ENCODE data around the gene FGFRL1. TPM values are rescaled to one million over a fixed set of nuclear protein-coding genes. Genes with fewer than 3 reads are reported as not detected.

The FGFRL1 gene
- total and polyA plus RNA-seq, 3 donors from 2014 or later = 13.7 to 25.6 (median 14.4) TPM

- 75 to 92% methylated on average over 4 to 23 of the region's 23 CpGs for WGBS, 2 donors
- intact Hi-C loops (cut with DNase I; ENCODE audit: low total_unique reads) = no loop called here
- no peaks in the 10 kb centered on the region for H3K36me3 ChIP-seq (ENCODE audit: low read depth, missing control alignments)
Observed at GRCh38 chr4:964346-965025, 46.9 kb upstream of the FGFRL1 start.

GRCh38 chr4:965048-965765, 46.2 kb upstream of the FGFRL1 start:
- intact Hi-C loops (cut with DNase I; ENCODE audit: low total_unique reads) = no loop called here
- H3K27ac ChIP-seq = no peak overlapping the region
- H3K27me3 ChIP-seq = no peaks in the 10 kb centered on the region
- DNase-seq = no peak
- H3K4me1 ChIP-seq = no peaks in the 10 kb centered on the region
- 94 to 95% methylated on average over 13 to 22 of the region's 26 CpGs for WGBS, 2 donors
- TF ChIP-seq POLR2A (IDR thresholded peaks at IDR 0.05) = no peak
- TF ChIP-seq CTCF (IDR thresholded peaks at IDR 0.05) = no peak
- H3K9me3 ChIP-seq = no peaks in the 10 kb centered on the region
- no peaks in the 10 kb centered on the region for H3K36me3 ChIP-seq (ENCODE audit: low read depth, missing control alignments)
- H3K4me3 ChIP-seq = no peak overlapping the region

More at GRCh38 chr4:964346-965025, 46.9 kb upstream of the FGFRL1 start:
- no peak overlapping the region for H3K27ac ChIP-seq
- TF ChIP-seq POLR2A (IDR thresholded peaks at IDR 0.05) = no peak
- H3K4me1 ChIP-seq = no peaks in the 10 kb centered on the region
- no peaks in the 10 kb centered on the region for H3K27me3 ChIP-seq
- DNase-seq = no peak
- H3K4me3 ChIP-seq = no peak overlapping the region
- H3K9me3 ChIP-seq = no peaks in the 10 kb centered on the region

- H3K27ac ChIP-seq = no peak overlapping the region
- no peaks in the 10 kb centered on the region for H3K27me3 ChIP-seq
- no peak overlapping the region for H3K4me3 ChIP-seq
- no peak for TF ChIP-seq POLR2A (IDR thresholded peaks at IDR 0.05)
- no peak for TF ChIP-seq CTCF (IDR thresholded peaks at IDR 0.05)
- WGBS, 2 donors = 77 to 92% methylated on average over 4 to 21 of the region's 21 CpGs
- no peak for DNase-seq
- no peaks in the 10 kb centered on the region for H3K36me3 ChIP-seq (ENCODE audit: low read depth, missing control alignments)
- H3K9me3 ChIP-seq = no peaks in the 10 kb centered on the region
- intact Hi-C loops (cut with DNase I; ENCODE audit: low total_unique reads) = no loop called here
- no peaks in the 10 kb centered on the region for H3K4me1 ChIP-seq
Observed at GRCh38 chr4:965766-966134, 45.7 kb upstream of the FGFRL1 start.

GRCh38 chr4:966266-967112, 44.9 kb upstream of the FGFRL1 start:
- no peak for TF ChIP-seq POLR2A (IDR thresholded peaks at IDR 0.05)
- TF ChIP-seq CTCF (IDR thresholded peaks at IDR 0.05) = no peak
- no peaks in the 10 kb centered on the region for H3K9me3 ChIP-seq
- no peaks in the 10 kb centered on the region for H3K36me3 ChIP-seq (ENCODE audit: low read depth, missing control alignments)
- H3K4me3 ChIP-seq = no peak overlapping the region
- intact Hi-C loops (cut with DNase I; ENCODE audit: low total_unique reads) = no loop called here
- whole genome bisulfite sequencing, 2 donors = 93% methylated on average over 48 of the region's 48 CpGs; no CpG with 5 or more reads in 1 of the 2 donors
- no peak overlapping the region for H3K27ac ChIP-seq
- DNase-seq = no peak
- H3K4me1 ChIP-seq = no peaks in the 10 kb centered on the region
- no peaks in the 10 kb centered on the region for H3K27me3 ChIP-seq

Data from testis (tissue), 3 donors.